ENCODE data around the gene PLXNA3.
A peak's percentile ranks its signal among the peaks of the same experiment; 100 is the strongest.

The PLXNA3 gene

GRCh38 chrX:154435171-154435733 lies 22.8 kb upstream of the PLXNA3 start:
- DNase-seq: no peak

DNA sequence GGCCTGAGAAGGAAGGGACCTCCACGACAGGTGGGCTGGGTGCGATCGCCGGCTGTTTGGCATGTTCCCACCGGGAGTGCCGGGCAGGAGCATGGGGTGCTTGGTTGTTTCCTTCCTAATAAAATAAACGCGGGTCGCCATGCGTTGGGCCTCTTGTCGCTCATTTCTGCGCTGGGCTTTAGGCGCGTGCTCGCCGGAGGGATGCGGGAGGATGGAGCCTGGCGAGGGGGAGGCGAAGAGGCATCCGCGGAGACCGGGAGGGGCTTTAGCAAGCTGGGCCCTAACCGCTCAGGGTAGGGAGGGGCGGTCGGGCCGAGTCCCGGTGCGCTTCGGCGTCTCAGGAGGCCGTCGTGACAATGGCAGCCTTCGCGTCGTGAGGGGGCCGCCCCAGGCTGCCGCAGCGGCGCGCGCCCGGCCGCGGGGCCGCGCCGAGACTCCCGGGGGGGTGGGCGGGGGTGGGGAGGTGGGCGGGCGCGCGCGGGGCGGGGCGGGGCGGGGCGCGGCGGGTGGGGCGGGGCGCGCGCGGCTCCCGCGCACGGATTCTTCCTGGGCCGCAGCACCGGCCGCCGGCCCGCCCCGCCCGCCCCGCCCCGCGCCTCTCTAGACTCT lies 21.6 kb upstream of the PLXNA3 start:
- DNase-seq: peak; percentile 38

- peak; percentile 50 for DNase-seq
These were observed 20.9 kb upstream of the PLXNA3 start, which contains the start of gene GDI1 for GRCh38 chrX:154436983-154437752. Gene GDI1, plus strand, starts transcription at chrX:154437154. Its CDS starts 101 bp downstream, at chrX:154437255.

DNA sequence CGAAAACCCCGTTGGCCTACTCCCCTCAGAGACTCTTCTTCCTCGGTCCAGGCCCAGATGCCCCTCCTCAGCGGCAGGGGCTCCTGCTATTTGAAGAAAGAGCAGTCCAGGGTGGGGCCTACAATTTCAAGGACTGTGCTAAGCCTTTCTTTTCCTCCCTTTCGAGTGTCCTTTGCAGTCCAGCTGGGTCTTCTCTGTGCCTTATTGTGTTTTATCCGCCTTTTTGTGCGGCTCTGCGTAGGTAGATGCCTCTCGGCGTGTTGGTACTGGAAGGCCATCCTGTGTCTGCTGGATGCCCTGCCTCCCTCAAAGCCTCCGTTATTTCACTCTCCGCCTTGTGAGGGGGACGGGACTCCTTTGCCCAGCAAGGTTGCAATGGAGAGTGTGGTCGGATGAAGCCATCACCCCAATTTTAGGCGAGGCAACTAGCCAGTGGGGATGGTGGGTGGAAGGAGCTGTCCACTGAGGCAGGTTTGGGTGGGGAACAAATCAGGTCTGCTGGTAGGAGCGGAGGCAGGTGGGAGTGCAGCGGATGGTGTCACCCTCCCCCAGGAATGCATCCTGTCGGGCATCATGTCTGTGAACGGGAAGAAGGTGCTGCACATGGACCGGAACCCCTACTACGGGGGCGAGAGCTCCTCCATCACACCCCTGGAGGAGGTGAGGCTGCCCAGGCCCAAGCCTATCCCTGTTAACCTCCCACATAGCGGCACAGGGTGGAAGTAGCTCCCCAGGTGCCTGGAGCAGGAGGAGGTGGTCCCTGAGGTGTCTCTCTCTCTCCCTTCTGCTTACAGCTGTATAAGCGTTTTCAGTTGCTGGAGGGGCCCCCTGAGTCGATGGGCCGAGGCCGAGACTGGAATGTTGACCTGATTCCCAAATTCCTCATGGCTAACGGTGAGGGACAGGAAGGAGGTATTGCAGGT lies 19.8 kb upstream of the PLXNA3 start:
- DNase-seq: no peak

- DNase-seq: no peak
These were observed 18.2 kb upstream of the PLXNA3 start for GRCh38 chrX:154439841-154440240.

- DNase-seq: no peak
These were observed 17.3 kb upstream of the PLXNA3 start for GRCh38 chrX:154440623-154441357.

DNA sequence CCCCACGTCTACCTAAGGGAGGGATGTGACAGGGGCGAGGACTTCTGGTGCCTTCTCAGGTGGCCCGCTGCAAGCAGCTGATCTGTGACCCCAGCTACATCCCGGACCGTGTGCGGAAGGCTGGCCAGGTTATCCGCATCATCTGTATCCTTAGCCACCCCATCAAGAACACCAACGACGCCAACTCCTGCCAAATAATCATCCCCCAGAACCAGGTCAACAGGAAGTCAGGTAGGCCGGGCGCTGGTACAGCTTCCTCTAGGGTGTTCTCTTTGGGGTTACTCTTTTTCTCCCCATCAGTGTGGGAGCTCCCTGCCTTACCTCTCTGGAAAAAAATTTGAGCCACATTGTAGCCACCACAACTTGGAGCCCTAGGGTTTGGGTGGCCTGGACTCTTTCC lies 16.5 kb upstream of the PLXNA3 start:
- DNase-seq: no peak

DNA sequence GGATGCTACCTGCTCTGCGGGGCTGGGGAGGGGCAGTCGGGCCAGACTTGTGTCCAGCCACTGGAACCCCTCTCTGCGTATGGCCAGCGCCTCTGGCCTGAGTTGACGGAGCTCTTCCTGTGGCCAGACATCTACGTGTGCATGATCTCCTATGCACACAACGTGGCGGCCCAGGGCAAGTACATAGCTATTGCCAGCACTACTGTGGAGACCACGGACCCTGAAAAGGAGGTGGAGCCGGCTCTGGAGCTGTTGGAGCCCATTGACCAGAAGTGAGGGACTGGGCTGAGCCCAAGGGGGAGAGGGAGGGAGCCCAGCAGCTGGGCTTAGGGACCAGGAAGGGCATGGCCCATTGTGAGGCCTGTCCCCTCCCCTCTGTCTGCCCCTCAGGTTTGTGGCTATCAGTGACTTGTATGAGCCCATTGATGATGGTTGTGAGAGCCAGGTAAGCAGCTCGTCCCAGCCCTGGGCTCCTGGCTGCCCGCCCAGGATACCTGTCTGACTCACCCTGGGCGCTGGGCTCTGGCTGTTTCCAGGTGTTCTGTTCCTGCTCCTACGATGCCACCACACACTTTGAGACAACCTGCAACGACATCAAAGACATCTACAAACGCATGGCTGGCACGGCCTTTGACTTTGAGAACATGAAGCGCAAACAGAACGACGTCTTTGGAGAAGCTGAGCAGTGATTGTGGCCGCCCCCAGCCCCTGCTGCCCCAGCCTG lies 15.9 kb upstream of the PLXNA3 start:
- DNase-seq: no peak

DNA sequence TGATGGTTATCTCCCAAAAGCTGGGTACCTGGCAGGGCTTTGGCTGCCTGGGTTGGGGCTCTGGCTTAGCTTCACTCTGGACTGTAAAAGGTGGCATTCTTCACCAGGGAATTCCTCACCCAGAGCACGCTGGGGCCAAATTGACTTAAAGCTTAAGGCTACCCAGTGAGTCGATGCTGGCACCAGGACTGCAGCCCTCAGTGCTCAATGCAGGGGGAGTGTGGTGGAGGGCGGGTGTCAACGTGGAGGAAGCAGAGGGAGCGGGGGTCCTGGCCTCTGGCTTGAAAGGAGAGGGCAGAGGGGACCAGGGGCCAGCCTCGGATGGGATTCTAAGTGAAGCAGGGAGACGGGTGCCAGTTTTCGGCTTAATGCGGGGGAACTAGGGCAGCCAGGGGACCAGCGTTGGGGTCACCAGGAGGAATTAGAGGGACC lies 14.6 kb upstream of the PLXNA3 start:
- no peak for DNase-seq

DNA sequence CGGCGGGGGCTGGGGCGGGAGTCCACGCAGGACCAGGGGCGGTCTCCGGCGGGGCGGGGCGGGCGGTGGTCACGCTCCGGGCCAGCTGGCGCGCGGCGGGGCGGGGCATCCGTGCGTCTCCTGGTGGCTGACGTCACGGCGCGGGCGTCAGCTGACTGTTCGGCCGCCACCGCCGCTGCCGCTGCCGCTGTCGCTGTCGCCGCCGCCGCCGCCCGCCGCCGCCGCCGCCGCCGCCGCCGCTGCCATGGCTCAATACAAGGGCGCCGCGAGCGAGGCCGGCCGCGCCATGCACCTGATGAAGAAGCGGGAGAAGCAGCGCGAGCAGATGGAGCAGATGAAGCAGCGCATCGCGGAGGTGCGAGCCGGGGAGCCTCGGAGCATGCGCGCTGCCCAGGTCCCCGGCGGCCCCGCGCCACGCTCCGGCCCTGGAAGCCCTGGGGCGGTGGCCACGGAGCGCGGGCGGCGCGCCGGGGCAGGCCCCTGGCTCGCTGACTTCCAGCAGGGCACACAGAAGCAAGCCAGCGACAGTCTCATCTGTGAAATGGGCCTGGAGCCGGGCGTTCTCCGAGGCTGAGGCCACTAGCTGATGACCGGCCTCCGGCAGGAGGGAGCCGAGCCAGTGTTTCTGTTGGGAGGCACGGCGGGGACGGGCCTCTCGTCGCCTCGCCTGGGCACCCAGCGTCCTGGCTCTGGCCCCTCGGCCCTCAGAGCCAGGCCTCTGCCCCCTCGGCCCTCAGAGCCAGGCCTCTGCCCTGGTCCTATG lies 13.9 kb upstream of the PLXNA3 start, which contains the start of gene FAM50A:
Gene FAM50A (plus strand): TSS at position 150 of the 763 bp plus-strand sequence. CDS start 95 bp downstream, at position 245.
- DNase-seq: peak; percentile 32

DNA sequence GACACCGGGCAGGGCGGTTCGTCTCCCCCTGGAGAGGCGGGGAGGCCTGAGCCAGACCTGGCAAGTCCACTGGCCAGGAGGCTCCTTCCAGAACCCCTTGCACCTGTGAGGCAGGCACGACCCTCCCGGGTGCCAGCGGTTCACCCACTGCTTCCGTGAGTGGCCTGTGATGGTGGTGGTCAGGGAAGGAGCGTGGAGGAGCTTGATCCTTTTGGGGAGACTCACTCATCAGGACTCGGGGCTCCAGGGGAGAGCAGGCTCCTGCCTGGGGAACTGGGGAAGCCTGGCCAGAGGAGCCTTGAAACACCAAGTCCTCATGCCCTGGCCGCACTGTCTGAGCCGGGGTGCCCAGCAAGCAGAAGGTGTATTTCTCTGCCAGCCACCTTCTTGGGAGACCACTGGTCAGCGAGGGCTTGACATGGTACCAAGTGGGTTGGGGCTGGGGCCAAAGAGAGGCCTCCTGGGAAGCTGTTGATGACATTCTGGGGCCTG lies 13.3 kb upstream of the PLXNA3 start:
- DNase-seq: no peak

- no peak for DNase-seq
These were observed 12.3 kb upstream of the PLXNA3 start for GRCh38 chrX:154445776-154446175.

GRCh38 chrX:154446430-154446829 lies 11.7 kb upstream of the PLXNA3 start:
- no peak for DNase-seq

DNA sequence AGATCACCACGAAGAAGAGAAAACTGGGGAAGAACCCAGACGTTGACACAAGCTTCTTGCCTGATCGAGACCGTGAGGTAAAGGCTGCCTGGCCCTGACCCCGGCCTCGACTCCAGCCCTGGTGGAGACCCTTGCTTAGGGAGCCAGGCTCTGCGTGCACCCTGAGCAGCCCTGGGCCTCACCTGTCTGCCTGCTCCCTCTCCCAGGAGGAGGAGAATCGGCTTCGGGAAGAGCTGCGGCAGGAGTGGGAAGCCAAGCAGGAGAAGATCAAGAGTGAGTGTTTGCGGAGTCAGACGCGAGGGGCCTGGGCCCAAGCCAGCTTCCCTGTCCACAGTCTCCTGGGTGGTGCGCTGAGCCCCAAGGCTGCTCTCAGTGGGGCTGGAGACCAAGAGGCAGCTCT lies 9.6 kb upstream of the PLXNA3 start:
- DNase-seq: no peak

GRCh38 chrX:154449618-154450017 lies 8.5 kb upstream of the PLXNA3 start:
- no peak for DNase-seq

- no peak for DNase-seq
These were observed 7.8 kb upstream of the PLXNA3 start for GRCh38 chrX:154450312-154450711.

DNA sequence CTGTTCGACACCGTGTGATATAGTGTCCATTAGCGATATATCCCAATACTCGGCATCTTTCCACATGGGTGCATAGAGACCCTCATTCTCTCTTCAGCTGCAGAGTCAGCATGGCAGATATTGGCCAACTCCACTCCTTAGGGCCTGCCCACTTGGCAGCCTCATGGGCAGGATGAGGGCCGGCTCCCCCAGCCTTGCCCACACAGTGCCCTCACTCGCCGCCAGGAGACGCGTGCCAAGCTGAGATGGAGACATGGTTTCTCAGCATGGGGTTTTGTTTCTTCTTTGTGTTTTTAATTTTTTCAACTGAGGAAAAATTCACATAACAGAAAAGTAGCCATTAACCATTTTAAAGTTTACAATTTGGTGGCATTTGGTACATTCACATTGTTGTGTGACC lies 5.3 kb upstream of the PLXNA3 start:
- DNase-seq: no peak

DNA sequence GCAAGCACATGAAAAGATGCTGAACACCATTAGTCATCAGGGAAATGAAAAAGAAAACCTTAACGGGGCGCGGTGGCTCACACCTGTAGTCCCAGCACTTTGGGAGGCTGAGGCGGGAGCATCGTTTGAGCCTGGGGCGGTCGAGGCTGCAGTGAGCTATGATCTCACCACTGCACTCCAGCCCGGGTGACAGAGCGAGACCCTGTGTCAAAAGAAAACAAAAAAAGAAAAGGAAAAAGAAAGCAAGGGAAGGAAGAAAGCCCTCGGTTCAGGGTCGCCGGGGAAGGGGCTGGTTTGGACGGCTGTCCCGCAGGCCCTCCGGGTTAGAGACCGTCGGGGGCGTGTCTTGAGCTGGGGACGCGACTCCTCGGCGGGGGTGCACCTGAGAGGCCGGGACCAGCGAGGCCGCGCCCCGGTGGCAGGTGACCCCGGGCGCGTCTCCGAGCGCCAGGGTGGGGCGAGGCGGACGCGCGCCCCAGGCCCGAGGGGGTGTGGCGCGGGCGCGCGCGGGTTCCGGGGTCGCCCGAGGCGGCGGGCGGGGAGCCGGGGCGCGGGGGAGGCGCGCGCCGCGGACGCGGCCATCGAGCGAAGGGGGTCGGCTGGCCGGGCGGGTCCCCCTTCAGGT lies 478 bp upstream of the PLXNA3 start:
- peak; percentile 48 for DNase-seq

DNA sequence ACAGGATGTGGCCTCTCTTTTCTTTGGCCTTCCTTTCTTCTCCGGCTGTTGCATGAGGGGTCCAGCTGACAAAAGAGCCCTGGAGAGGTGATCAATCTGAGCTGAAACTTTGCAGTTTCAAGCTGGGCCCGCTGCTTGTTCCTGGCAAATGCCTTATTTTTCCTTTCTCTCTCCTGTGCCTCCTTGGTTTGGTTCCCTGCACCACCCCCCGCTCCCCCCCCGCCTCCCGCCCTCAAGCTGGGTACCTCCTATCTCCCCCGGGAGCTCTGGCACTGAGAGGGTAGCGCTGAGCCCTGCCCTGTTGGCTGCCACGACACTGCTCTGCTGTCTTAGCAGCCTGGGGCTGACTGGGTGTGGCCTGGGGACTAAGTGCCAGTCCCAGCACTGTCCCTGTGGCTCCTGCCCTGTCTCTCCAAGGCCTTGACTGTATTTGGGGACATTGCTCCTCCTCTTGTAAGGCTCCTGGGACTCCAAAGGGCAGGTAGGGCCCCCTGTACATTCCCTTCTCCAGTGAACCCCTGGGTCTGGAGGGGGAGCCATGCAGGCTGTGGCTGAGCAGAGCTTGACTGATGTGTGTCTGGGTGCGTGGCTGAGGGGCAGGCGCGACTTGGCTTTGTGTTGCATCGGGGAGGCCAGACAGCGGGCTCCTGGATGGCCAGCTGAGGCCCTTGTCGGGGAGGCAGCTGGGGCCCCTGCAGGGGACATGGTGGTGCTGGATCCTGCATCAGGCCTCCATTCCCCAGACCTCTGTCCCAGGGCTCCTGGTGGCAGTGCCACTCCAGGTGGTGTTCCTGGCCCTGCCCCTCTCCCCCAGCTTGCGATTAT lies 1.1 kb downstream of the PLXNA3 start:
- no peak for DNase-seq
